GM12801 (cell line): ENCODE data around the gene ACP5.

Source experiments
- CTCF ChIP-seq: IDR thresholded peaks from one replicate; pipeline ENCODE4 v1.5.1; 2011; ENCODE audit warnings: control low read depth; ENCODE audit not compliant: insufficient read length; ENCODE audit errors: extremely low read depth

ACP5 gene

DNA sequence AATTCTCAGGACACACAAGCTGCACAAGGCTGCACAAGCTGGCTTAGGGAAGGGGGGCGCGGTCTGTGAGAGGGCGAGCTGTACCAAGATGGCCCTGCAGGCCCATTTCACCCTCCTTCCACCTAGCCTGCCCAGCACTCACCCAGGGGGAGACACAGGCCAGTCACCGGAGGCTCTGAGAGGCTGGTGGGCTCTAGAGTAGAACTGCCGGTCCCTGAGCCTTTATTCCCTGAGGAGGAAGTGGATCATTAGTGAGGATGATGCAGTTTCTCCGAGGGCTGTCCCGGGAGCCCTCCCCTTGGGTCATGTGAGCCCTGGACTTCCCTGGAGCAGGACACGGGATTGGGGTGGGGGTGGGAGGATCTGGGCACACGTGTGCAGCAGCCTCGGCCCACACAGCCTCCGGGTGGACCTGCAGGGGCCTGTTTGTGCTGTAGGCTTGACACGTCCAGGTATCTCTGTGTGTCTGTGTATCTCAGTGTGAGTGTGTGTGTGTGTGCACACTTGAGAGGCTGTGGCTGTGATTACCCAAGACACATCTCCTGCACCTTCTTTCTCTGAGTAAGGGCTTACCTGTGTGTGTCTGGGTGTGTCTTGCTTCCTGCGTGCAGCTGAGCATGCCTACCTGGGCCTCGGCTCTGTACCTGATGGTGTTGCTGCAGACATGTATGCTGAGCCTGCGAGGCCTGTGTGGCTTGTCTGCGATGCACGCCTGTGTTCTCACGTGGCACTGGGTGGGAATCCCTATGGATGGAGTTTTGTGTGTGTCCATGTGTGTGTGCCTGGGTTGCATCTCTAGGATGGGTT lies at the start of gene ACP5:
TSS of gene ACP5 (minus strand) at position 195 of the 807 bp plus-strand sequence. CDS start 328 bp downstream, outside the sequence.
- no peak for TF ChIP-seq CTCF

GRCh38 chr19:11626252-11626651 lies 48.8 kb upstream of the ACP5 start:
- TF ChIP-seq CTCF: no peak

DNA sequence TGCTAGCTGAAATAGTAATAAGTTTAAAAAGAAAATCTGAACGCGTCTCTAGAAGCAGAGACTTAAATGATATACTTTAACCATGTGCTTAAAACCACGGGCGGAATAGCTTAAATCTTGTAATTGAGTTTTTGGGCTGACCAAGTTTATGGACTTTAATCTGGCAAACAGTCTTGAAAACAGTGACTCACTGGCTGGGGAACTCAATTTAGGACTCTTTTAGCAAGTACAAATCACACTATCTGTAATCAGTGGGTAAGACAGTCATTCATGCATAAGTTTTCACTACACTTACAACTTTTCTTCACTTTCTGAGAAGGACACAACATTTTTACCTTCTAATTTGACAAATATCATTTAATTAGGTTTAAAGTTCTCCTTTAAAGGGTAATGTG lies 46.6 kb upstream of the ACP5 start:
- no peak for TF ChIP-seq CTCF

- TF ChIP-seq CTCF: no peak
These were observed 43.1 kb upstream of the ACP5 start for GRCh38 chr19:11620553-11620952.

GRCh38 chr19:11617180-11618062 lies 40.0 kb upstream of the ACP5 start:
- no peak for TF ChIP-seq CTCF

DNA sequence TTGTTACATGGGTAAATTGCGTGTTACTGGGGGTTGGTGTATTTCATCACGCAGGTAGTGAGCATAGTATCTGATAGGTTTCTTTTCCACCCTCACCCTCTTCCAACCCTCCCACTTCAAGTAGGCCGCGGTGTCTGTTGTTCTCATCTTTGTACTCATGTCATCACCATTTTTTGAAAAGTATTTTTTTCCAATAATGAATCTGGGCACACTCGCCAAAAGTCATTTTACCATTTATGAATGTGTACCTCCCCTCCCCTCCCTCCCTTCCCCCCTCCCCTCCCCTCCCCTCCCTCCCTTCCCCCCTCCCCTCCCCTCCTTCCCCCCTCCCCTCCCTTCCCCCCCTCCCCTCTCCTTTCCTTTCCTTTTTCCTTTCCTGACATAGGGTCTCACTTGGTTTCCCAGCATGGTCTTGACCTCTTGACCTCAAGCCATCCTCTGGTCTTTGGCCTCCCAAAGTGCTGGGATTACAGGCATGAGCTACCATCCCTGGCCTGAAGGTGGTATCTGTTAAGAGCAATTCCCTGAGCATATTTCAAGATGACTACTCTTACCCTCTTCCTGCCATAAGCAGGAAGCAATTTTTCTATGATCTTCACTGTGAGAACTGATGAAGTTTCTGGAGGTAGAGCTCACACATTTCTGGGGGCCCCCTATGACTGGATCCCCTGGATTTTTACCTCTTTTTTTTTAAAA lies 35.5 kb upstream of the ACP5 start:
- TF ChIP-seq CTCF: no peak

- TF ChIP-seq CTCF: no peak
These were observed 34.3 kb upstream of the ACP5 start for GRCh38 chr19:11611730-11612129.
